ENCODE measurements around the gene SELENOV.

The SELENOV gene

DNA sequence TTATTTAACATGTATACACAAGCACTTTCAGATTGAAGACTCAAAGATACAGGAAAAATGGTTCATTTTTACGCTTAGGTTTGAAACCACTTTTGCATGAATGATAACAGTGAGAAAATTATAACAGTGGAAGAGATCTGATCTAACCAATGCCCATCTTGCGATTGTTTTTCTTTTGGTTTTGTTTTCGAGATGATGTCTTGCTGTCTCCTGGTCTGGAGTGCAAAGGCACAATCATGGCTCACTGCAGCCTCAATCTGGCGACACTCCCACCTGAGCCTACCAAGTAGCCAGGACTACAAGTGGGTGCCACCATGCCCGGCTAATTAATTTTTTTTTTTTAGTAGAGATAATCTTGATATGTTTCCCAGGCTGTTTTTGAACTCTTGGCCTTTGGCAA lies 35.3 kb downstream of the SELENOV start (continued):
- TF ChIP-seq, protein P1, sequence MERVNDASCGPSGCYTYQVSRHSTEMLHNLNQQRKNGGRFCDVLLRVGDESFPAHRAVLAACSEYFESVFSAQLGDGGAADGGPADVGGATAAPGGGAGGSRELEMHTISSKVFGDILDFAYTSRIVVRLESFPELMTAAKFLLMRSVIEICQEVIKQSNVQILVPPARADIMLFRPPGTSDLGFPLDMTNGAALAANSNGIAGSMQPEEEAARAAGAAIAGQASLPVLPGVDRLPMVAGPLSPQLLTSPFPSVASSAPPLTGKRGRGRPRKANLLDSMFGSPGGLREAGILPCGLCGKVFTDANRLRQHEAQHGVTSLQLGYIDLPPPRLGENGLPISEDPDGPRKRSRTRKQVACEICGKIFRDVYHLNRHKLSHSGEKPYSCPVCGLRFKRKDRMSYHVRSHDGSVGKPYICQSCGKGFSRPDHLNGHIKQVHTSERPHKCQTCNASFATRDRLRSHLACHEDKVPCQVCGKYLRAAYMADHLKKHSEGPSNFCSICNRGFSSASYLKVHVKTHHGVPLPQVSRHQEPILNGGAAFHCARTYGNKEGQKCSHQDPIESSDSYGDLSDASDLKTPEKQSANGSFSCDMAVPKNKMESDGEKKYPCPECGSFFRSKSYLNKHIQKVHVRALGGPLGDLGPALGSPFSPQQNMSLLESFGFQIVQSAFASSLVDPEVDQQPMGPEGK (CRISPR knock-in tag; IDR thresholded peaks at IDR 0.05; ENCODE audit: borderline replicate concordance): no peak
- TF ChIP-seq BACH2 (CRISPR knock-in tag; IDR thresholded peaks at IDR 0.05; ENCODE audit: borderline replicate concordance): no peak
- no peak for TF ChIP-seq ZNF565 (CRISPR knock-in tag; conservative IDR thresholded peaks at IDR 0.05; ENCODE audit: low read depth)
- TF ChIP-seq, protein P2, sequence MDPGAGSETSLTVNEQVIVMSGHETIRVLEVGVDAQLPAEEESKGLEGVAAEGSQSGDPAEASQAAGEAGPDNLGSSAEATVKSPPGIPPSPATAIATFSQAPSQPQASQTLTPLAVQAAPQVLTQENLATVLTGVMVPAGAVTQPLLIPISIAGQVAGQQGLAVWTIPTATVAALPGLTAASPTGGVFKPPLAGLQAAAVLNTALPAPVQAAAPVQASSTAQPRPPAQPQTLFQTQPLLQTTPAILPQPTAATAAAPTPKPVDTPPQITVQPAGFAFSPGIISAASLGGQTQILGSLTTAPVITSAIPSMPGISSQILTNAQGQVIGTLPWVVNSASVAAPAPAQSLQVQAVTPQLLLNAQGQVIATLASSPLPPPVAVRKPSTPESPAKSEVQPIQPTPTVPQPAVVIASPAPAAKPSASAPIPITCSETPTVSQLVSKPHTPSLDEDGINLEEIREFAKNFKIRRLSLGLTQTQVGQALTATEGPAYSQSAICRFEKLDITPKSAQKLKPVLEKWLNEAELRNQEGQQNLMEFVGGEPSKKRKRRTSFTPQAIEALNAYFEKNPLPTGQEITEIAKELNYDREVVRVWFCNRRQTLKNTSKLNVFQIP (CRISPR knock-in tag; IDR thresholded peaks at IDR 0.05; ENCODE audit: borderline replicate concordance, low read depth): no peak
- TF ChIP-seq PPARA (CRISPR knock-in tag; IDR thresholded peaks at IDR 0.05; ENCODE audit: borderline replicate concordance): no peak
- TF ChIP-seq CSDC2 (CRISPR knock-in tag; IDR thresholded peaks at IDR 0.05): no peak

DNA sequence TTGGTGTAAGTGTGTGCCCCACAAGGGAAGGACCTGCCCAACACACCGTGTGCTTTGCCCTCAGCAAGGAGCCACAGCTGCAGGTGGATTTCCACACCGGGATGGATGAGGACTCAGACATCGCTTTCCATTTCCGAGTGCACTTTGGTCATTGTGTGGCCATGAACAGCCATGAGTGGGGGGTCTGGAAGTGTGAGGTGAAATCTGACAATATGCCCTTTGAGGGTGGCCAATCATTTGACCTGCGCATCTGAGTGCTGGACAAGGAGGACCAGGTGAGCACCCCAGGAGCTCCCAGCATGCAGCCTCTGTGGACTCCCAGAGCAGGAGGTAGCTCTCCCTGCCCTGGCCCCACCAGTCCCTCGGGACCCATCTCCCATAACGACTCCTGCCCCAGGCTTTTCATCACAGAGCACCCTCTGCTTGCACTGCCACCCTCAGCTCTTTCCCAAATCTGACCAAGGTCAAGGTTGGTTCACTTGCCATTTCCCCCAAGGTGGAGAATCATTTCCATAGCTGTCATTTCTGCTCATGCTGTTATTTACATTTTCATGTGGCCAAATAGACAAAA lies 38.2 kb downstream of the SELENOV start:
- ATAC-seq: no peak
- TF ChIP-seq BACH2 (CRISPR knock-in tag; IDR thresholded peaks at IDR 0.05; ENCODE audit: borderline replicate concordance) (no peak), ZNF70 (CRISPR knock-in tag; IDR thresholded peaks at IDR 0.05) (no peak)
- TF ChIP-seq, protein P2 (CRISPR knock-in tag; IDR thresholded peaks at IDR 0.05; ENCODE audit: borderline replicate concordance, low read depth): no peak

DNA sequence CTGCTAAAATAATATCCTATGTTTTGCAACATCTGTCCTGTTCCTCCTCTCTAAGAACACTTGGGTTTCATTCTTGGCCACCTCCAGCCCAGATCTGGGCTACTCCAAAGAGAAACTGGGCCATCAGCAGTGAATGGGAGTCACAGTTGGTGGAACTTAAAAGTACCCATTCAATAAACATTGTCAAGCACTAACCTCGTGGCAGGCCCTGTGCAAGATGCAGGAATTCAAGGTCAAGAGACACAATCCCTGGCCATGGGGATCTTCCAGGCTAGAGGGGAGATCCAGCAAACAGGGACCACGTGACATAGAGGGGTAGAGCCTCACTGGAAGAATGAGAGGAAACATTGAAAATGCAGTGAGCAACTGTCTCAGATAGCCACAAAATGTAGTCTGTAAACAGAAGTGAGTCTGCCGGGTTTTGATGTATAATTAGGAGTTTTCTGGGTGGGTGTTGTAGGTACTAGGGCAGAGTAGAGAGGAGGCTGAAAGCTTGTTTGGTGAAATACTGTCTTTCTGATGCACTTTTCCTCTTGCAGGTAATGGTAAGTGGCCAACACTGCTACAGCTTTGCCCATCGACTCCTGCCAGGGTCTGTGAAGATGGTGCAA lies 39.9 kb downstream of the SELENOV start:
- ATAC-seq: no peak
- TF ChIP-seq PPARA (CRISPR knock-in tag; IDR thresholded peaks at IDR 0.05; ENCODE audit: borderline replicate concordance) (no peak), ARNTL (CRISPR knock-in tag; IDR thresholded peaks at IDR 0.05; ENCODE audit: borderline replicate concordance, low read depth) (no peak), SNAI2 (CRISPR knock-in tag; IDR thresholded peaks at IDR 0.05) (no peak), ZFP3 (CRISPR knock-in tag; IDR thresholded peaks at IDR 0.05) (peak; percentile 80), ZNF70 (CRISPR knock-in tag; IDR thresholded peaks at IDR 0.05) (no peak), GLIS3 (CRISPR knock-in tag; IDR thresholded peaks at IDR 0.05) (no peak)

DNA sequence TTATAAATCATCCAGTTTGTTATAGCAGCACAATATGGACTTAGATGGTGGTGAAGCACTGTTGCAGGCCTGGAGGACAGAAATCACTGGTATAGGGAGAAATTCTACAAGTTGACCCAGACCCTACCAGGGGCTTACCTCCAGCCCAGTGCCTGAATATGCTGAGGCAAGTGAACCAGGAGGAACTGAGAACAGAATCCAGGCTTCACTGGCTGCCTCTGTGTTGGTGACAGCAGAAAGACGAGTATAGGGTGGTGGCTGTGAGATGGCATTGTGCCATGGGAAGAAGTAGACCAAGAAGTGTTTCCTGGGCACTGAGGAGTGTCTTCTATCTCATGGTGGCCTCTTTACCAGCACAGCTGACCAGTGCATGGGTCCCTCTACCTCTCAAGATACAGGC lies 40.9 kb downstream of the SELENOV start:
- TF ChIP-seq, protein P1 (CRISPR knock-in tag; IDR thresholded peaks at IDR 0.05; ENCODE audit: borderline replicate concordance): no peak
- TF ChIP-seq RARB (CRISPR knock-in tag; IDR thresholded peaks at IDR 0.05) (no peak), ZFP3 (CRISPR knock-in tag; IDR thresholded peaks at IDR 0.05) (no peak), CSDC2 (CRISPR knock-in tag; IDR thresholded peaks at IDR 0.05) (no peak), ZNF8 (CRISPR knock-in tag; IDR thresholded peaks at IDR 0.05) (no peak), OSR1 (CRISPR knock-in tag; IDR thresholded peaks at IDR 0.05) (no peak), ZFP30 (CRISPR knock-in tag; IDR thresholded peaks at IDR 0.05) (no peak), TOX (CRISPR knock-in tag; IDR thresholded peaks at IDR 0.05; ENCODE audit: borderline replicate concordance) (no peak), ARNTL (CRISPR knock-in tag; IDR thresholded peaks at IDR 0.05; ENCODE audit: borderline replicate concordance, low read depth) (no peak), GLIS3 (CRISPR knock-in tag; IDR thresholded peaks at IDR 0.05) (no peak), TCF4 (CRISPR knock-in tag; IDR thresholded peaks at IDR 0.05; ENCODE audit: borderline replicate concordance) (no peak), SNAI2 (CRISPR knock-in tag; IDR thresholded peaks at IDR 0.05) (no peak)
- TF ChIP-seq, protein P3, sequence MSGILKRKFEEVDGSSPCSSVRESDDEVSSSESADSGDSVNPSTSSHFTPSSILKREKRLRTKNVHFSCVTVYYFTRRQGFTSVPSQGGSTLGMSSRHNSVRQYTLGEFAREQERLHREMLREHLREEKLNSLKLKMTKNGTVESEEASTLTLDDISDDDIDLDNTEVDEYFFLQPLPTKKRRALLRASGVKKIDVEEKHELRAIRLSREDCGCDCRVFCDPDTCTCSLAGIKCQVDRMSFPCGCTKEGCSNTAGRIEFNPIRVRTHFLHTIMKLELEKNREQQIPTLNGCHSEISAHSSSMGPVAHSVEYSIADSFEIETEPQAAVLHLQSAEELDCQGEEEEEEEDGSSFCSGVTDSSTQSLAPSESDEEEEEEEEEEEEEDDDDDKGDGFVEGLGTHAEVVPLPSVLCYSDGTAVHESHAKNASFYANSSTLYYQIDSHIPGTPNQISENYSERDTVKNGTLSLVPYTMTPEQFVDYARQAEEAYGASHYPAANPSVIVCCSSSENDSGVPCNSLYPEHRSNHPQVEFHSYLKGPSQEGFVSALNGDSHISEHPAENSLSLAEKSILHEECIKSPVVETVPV (CRISPR knock-in tag; IDR thresholded peaks at IDR 0.05): no peak
- TF ChIP-seq, protein P4, sequence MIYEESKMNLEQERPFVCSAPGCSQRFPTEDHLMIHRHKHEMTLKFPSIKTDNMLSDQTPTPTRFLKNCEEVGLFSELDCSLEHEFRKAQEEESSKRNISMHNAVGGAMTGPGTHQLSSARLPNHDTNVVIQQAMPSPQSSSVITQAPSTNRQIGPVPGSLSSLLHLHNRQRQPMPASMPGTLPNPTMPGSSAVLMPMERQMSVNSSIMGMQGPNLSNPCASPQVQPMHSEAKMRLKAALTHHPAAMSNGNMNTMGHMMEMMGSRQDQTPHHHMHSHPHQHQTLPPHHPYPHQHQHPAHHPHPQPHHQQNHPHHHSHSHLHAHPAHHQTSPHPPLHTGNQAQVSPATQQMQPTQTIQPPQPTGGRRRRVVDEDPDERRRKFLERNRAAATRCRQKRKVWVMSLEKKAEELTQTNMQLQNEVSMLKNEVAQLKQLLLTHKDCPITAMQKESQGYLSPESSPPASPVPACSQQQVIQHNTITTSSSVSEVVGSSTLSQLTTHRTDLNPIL (CRISPR knock-in tag; IDR thresholded peaks at IDR 0.05; ENCODE audit: low read depth): no peak
- TF ChIP-seq, protein P5, sequence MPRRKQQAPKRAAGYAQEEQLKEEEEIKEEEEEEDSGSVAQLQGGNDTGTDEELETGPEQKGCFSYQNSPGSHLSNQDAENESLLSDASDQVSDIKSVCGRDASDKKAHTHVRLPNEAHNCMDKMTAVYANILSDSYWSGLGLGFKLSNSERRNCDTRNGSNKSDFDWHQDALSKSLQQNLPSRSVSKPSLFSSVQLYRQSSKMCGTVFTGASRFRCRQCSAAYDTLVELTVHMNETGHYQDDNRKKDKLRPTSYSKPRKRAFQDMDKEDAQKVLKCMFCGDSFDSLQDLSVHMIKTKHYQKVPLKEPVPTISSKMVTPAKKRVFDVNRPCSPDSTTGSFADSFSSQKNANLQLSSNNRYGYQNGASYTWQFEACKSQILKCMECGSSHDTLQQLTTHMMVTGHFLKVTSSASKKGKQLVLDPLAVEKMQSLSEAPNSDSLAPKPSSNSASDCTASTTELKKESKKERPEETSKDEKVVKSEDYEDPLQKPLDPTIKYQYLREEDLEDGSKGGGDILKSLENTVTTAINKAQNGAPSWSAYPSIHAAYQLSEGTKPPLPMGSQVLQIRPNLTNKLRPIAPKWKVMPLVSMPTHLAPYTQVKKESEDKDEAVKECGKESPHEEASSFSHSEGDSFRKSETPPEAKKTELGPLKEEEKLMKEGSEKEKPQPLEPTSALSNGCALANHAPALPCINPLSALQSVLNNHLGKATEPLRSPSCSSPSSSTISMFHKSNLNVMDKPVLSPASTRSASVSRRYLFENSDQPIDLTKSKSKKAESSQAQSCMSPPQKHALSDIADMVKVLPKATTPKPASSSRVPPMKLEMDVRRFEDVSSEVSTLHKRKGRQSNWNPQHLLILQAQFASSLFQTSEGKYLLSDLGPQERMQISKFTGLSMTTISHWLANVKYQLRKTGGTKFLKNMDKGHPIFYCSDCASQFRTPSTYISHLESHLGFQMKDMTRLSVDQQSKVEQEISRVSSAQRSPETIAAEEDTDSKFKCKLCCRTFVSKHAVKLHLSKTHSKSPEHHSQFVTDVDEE (CRISPR knock-in tag; IDR thresholded peaks at IDR 0.05): no peak
- ATAC-seq: no peak
